GM18511 (cell line): ENCODE results near the gene CAMK2G.
A peak's percentile ranks its signal among the peaks of the same experiment; 100 is the strongest.

Source experiments
- ATAC-seq: cut with Tn5 transposase; IDR thresholded peaks from one replicate; pipeline ENCODE4 v1.9.1; 2021; ENCODE audit warnings: mild to moderate bottlenecking, moderate library complexity; ENCODE audit not compliant: unreplicated experiment

CAMK2G gene

DNA sequence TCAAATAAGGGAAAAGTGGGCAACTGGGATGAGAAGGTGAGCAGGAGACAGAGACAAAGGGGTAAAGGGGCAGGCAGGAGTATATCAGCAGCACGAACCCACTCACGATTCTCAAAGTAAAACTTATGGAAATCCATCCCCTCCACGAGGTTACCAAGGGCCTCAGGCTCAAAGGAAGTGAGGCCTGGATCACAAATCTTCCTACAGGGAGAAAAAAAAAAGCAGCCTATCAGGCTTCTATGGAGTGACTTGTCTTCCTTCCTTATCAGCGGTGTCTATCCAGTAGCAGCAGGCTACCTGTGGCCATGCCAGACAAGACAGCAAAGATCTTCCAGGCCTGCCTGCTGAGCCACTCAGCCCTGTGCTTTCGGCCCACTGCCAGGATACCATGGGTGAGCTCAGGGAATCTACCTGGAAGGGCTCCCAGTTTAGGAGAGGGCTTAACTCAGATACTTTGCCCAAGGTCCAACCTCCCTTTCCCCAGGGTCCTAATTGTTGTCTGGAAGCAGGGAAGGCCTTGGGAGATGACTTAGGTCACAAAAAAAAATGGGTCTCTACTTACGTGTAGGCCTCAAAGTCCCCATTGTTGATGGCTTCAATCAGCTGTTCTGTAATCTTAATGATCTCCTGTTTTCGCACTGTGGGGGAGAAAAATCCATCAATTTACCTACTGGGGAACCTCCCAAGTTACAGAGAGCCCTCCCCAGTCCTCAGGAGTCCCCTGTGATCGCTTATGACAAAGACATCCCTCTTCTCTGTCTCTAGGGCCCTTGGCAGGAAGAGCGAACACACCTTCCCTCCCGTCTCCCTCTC is 57.2 kb downstream of the CAMK2G start:
- ATAC-seq: no peak

DNA sequence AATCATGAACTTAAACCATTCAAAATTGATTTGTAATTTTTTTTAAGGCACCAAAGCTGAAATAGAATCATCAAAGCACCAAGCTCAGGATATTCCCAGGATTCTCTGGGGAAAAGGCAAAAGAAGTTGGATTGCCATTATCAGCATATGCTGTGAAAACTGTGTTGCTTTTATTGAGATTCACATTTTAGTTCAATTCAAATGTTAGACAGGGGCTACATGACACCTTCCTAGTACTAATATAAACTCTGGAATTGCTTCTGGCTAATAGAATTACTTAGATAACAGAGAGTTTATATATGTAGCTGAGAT is 58.7 kb downstream of the CAMK2G start:
- ATAC-seq: no peak

DNA sequence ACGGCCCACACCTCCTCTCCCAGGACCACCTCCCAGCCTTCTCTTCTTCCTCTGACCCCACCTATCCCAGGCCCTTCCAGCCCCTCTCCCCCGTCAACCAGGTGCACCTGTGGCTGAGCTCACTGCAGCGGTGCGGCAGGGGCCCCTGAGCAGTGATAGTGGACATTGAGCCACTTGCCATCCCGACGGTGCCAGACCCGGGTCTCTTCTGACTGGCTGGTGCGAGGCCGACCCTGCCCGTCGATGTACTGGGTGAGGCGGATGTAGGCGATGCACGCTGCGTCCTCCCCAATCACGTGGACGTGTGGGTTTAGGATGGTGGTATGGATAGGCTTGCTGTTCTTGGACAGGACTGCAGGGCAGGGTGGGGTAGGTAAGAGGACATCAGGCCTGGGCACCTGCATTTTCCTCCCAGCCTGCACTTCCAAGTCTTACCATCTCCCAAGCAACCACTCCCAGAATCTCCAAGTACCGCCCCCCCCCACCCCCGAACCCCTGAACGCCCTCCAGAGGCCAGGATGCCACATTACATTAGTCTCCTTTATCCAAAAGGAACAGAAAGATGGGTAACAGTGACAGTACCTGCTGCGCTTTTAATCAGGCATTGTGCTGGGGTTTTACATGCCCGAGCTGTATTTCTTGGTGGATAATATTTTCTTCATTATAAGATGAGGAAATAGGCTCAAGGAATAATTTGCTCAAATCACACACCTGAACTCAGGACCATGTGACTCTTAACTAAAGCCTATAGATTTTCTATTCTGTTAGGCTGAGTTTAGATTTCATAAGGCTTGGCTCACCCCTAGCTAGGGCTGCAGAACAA is 59.2 kb downstream of the CAMK2G start:
- no peak for ATAC-seq

DNA sequence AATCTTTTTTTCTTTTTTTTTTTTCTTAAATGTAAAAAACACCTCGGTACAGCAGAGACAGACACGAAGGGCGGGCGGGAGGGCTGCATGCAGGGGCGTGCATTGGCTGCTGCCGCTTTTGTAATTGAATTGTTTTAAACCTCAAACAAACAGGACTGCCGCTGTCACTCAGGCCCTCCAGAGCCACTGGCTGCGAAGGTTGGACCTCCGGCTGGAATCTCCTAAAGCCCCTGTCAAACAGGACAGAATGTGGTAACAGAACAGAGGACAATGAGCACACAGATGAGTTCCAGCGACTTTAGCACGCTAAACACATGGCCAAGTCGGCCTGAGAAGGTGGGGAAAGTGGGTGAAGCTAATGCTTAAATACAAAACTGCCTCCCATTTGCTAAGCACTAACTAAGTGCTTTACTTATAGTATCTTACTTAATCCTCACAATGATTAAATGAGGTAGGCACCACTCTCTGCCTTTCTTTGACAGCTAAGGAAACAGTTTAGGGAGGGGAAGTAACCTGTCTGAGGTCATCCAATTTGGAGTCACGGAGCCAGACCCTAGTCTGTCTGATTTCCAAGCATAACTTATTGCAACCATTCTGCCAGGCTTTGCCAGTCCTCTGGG is 60.0 kb downstream of the CAMK2G start:
- ATAC-seq: no peak

DNA sequence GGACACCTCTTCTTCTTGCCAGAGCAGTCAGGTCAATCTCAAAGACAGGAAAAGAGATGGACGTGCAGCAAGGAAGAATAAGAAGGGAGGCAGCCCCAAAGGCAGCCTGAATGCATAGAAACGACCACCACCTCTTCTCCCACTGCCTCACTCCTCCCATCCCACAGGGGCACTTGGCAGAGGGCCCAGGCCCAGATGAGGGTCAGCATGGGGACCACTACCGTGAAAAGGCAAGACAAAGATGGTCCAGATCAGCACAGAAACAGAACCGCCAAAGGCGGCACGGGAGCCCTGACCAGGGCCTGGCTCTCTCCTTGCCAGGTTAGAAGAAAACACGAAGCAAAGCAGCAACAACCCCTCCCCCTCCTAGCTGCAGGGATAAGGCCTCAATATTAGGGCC is 61.0 kb downstream of the CAMK2G start:
- ATAC-seq: no peak

DNA sequence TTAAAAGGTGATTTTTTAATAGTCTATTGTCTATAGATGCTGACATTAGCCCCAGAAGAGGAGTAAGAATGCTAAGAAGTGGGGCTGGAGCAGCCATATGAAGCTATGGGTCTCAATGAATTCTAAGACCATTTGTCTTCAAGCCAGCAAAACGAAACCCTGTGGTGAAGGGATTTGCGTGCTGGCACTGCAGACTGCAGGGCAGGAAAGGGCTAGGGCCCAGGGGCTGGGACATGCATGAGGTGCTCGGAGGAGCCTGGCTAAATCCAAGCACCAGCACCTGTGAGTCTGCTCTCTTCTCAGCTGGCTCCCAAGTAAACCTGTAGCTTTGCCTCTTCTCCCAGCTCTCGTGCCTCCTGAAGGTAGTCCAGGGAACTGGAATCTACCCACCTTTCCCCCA is 61.7 kb downstream of the CAMK2G start:
- no peak for ATAC-seq

DNA sequence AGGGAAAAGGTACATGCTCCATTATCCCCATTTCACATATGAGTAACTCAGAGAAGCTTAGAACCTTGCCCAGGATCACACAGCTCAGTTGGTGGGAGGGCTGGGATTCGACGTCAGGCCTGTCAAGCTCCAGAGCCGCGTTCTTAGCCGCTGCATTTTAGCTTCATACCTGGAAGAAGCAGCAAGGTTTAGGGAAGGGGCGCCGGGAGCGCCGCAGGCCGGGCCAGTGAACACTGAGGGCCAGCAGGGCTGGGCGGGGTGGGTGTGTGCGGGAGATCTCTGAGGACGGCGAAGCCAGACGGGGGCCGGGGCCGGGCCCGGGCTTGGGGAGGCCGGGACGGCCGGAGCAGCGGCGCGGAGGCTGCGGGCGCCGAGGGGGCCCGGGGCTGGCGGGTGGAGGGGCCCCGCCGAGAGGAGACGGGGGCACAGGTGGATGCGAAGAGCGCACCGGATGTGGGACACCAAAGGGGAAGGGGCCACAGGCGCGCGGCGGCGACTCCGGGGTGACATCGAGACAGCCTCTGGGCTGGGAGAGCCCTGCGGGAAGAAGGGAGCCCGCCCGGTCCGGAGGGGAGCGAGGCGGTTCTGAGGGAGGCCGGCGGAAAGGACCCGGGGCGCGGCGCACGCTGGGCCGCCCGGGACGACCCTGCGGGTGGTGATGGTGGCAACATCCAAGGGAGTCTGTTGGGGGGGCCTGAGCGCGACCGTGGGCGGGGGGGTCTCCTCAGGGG is 63.5 kb downstream of the CAMK2G start:
- ATAC-seq: peak; percentile 45

DNA sequence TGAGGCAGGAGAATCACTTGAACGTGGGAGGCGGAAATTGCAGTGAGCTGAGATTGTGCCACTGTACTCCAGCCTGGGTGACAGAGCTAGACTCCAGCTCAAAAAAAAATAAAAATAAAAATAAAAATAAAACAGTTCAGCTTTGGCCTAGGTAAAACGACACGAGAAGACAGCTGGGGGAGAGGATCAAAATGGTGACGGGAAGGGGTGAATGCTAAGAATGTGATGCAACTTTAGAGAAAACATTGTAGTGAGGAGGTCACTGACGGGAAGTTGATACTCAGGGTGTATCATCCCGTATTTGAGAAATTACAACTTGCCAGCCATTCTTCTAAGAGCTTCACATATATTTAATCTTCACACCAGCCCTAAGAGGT is 64.0 kb downstream of the CAMK2G start:
- ATAC-seq: no peak

DNA sequence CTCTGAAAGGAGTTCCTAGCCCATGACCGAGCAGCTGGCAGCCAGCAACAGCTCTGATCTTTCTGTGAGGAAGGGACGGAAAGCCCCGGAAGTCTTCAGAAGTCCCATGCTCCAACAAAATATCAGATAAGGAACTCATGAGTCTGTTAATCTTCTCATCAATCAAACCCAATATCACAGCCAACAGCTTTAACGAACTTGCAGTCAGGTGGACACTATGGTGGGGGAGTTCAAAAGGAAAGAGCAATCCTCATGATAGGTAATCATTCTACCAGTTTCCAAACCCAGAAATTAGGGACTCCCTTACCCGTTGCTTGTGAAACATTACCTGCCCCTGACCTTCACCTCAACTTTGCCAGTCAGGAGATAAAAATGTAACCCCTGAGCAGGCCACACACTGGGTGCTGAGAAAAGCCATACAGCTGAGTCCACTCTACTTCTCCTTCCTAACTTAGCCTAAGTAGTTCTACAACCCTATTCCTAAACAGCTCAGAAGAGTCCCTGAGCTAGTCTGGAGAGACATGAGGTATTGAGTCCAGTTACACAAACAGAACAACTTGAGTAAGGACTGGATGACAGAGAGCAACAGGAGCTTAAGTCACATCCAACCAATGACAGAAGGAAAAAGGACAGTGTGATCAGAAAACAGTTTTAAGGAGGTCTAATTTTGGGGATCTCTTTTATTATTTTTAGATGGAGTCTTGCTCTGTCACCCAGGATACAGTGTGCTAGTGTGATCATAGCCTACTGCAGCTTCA is 65.1 kb downstream of the CAMK2G start:
- no peak for ATAC-seq

DNA sequence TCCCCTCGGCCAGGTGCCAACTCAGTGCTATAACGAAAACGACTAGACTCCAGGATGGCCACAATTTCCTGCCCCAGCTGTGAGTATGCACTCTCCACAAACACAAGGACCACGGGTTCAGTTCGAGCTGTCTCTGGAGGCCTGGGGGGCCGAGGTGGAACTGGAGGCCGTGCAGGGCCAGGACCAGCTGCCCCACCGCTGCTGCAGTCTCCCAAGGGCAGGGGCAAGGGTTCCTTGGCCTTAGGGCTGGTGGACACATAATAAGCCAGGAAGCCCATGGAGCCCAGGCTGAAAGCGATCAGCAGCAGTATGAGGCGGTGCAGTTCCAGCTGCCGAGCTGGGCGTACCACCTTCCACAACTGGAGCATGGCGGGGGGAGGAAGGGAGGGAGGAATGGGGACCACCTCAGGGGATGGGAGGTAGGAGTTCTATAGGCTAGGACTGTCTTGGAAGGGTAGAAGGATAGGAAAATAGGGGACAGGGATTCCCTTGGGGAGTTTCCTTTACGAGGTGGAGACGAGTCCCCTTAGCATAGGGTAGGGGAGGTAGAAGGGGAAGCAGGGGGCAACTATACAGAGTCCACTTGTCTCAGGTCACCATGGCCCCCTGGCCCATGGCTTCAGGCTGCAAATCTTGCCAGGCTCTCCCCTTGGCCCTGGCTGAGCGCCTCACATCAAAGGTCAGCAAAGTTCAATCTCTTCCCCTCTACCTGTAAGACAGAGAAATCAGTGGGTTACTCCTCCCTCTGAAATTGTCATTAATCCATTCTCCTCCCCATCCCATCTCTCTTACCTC is 66.1 kb downstream of the CAMK2G start:
- no peak for ATAC-seq

DNA sequence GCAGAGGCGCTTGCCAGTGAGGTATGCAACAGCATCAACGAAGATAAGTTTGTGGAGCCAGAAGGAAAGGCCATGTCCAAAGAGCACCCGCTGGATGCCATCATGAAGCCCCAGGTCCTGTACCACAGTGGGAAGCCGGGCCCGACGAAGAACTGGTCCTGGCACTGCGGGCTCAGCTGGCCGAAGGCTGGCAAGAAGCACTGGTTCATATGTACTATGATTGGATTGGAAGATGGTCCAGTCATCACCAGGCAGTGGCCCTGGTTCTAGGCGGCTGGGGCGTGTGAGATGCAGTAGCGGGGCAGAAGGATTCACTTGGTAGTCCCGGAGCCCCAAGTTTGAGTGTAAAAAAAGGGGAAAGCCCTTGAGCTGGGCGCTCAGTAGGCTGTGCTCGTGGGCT is 66.9 kb downstream of the CAMK2G start:
- ATAC-seq: no peak

DNA sequence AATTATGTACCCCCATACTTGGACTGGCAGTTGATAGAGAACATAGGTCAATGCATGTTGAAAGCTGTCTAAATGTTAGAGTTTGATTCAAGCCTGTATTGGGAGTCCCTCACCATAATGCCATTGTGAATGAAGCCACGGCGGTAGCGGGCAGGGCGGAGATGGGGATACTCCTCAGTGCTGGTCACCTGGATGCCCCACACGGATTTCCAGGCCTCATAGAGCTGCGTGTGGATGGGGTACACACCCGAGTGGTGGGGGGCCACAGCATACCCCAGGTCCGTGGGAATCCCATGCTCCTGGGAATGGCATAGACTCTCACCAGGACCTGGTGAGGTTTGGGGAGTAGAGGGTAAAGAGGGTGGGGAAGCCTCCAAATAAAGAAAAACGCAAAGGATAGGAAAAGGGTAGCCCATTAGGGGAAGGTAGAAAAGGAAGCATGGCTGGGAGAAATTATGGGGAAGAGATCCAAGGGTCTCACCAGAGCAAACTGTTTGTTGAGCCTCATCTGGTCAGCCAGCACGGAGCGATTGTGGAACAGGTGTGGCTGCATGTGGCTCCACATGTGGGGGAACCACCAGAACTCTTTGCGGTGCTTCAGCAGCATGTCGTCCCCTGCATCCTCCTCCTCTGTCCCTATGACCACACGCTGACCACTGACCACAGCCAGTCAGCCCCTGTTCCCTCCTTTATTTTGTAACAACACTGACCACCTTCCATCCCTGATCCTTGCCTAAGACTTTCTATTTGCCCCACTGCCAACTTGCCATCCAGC is 68.0 kb downstream of the CAMK2G start:
- ATAC-seq: no peak

DNA sequence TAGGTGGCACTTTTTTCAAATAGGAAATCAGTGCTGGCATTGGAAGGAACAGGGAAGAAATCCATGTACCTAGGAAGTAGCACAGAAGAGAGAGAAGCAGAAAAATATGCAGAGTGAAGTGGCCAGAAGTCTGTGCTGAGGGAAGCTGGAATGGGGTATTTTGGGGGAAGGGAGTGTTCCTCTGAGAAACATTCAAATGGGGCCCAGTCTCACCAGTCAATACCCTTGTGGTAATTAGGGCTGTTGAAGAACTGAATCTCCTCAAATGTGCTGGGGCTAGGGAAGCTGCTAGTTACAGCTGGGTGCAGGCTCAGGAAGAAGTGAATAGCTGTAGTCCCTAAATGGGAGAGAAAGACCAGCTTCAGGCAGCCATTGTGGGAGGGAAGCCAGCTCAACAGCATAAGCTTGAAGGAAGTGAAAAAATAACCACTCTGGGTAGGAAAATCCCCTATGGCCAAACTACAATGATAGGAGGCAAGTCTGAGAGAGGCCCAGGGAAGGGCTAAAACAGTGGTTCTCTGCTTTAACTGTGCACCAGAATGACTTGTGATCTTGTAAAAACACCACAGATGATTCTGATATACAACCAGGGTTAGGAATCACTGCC is 70.6 kb downstream of the CAMK2G start:
- peak; percentile 76 for ATAC-seq

DNA sequence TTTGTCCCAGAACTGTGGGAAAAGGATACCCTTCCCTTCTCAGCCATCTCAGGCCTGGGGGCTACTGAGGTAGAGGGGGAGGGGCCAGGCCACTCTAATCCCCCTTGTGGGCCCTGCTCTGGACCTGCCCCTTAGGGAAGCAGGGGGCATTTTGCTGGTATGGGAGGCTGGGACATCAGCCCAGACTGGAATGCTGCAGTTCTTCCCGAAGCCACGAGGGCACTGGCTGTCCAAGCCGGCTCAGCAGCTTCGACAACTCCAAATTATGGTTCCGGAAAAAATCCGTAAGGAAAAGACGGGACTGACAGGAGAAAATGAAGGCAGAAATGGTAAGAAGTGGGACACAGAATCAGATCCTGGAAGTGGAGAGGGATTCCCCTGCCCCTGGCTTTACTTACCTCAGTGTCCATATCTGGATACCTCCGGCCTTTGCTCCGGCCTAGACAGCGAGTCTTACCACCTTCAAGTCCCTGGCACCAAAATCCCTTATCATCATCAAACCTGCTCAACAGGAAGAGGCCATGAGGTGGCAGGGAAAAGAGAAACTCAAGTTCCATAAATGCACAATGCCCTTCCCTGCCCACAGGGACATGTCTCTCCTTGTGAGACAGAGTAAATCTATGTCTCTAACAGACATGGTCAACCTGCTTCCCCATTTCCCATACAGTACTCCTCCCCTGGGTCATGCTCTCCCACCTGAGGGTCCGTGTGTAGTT is 71.9 kb downstream of the CAMK2G start:
- ATAC-seq: no peak

DNA sequence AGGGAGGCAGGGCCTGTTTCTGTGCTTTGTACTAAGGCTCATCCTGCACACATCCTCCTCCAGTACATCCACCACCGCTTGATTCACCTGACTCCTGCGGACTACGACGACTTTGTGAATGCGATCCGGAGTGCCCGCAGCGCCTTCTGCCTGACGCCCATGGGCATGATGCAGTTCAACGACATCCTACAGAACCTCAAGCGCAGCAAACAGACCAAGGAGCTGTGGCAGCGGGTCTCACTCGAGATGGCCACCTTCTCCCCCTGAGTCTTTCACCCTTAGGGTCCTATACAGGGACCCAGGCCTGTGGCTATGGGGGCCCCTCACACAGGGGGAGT is 73.1 kb downstream of the CAMK2G start:
- ATAC-seq: no peak

DNA sequence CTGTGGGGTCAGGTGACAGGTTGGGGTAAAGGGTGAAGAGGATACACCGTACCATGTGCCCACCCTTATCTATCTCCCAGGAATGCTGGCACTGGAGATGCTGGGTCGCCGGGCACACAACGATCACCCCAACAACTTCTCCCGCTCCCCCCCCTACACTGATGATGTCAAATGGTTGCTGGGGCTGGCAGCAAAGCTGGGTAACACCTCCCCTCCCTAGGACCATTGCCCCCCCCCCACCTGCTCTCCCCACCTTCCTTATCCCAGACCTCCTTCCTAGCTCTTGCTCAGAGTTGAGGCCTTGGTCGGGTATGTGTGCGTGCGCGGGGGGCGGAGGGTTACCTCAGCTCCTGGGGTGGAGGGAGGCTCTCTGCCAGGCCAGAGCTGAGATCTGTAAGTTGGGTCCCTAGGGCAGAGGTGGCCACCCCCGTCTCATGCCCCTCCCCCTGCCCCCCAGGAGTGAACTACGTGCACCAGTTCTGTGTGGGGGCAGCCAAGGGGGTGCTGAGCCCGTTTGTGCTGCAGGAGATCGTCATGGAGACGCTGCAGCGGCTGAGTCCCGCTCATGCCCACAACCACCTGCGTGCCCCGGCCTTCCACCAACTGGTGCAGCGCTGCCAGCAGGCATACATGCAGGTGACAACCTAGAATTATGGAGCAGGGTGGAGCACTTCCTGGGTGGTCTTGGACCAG is 73.6 kb downstream of the CAMK2G start:
- ATAC-seq: no peak

DNA sequence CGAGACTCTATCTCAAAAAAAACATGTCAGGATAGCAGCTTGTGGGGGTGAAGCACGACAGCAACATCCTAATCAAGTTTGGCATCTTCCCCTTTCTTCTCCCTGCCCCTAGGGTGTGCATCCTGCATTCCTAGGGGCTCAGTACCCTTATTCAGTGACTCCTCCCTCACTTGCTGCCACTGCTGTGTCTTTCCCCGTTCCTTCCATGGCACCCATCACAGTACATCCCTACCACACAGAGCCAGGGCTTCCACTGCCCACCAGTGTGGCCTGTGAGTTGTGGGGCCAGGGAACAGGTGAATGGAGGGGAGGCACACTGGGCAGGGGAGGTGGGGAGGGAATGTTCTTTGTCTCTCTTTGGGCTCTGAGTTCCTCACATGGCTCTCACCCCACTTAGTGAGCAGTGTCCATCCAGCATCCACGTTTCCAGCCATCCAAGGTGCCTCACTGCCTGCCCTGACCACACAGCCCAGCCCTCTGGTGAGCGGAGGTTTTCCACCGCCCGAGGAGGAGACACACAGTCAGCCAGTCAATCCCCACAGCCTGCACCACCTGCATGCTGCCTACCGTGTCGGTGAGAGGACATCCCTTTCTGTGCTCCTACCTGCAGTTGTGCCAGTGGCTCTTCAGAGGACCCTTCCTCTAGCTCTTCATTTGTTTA is 74.3 kb downstream of the CAMK2G start:
- no peak for ATAC-seq
